HG03469 (cell line): ENCODE measurements around the gene UBASH3B.
A peak's percentile ranks its signal among the peaks of the same experiment; 100 is the strongest.
"Not testable (repeated sequence)": the region's sequence is repeated elsewhere in the genome, so short reads cannot be mapped to it uniquely, and the experiment has no call there.

Source experiments
- ATAC-seq: cut with Tn5 transposase; IDR thresholded peaks from one replicate; pipeline ENCODE4 v1.9.1; 2021; ENCODE audit warnings: mild to moderate bottlenecking, moderate library complexity, moderate number of reproducible peaks; ENCODE audit not compliant: unreplicated experiment

Gene UBASH3B, protein sequence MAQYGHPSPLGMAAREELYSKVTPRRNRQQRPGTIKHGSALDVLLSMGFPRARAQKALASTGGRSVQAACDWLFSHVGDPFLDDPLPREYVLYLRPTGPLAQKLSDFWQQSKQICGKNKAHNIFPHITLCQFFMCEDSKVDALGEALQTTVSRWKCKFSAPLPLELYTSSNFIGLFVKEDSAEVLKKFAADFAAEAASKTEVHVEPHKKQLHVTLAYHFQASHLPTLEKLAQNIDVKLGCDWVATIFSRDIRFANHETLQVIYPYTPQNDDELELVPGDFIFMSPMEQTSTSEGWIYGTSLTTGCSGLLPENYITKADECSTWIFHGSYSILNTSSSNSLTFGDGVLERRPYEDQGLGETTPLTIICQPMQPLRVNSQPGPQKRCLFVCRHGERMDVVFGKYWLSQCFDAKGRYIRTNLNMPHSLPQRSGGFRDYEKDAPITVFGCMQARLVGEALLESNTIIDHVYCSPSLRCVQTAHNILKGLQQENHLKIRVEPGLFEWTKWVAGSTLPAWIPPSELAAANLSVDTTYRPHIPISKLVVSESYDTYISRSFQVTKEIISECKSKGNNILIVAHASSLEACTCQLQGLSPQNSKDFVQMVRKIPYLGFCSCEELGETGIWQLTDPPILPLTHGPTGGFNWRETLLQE

DNA sequence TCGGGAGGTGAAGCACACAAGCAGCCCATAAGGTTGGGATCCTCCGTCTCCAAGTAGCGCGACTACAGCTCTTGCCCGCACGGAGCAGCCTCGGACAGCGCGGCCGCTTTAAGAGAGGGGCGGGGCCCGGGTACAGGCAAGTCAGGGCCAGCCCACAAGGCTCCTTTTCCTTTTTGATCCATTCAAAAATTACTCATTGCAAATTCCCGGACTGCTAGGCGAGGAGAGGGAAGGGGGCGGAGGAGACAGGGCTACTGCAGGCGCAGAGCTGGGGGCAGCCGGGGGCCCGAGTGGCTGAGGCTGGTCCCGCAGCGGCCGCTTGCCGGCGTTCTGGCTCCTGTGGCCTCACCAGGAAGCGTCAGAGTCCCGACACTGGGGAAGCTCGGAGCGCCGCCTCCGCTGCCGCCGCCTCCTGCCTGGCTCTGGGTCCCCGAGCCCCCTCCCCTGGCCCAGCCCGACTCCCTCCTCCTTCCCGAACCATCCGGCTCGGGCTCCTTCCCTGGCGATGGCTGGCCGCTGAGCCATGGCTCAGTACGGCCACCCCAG is at the start of gene UBASH3B:
Gene UBASH3B (plus strand): TSS at position 196 of the 546 bp plus-strand sequence. CDS start 328 bp downstream, at position 524.
- peak; percentile 63 for ATAC-seq

DNA sequence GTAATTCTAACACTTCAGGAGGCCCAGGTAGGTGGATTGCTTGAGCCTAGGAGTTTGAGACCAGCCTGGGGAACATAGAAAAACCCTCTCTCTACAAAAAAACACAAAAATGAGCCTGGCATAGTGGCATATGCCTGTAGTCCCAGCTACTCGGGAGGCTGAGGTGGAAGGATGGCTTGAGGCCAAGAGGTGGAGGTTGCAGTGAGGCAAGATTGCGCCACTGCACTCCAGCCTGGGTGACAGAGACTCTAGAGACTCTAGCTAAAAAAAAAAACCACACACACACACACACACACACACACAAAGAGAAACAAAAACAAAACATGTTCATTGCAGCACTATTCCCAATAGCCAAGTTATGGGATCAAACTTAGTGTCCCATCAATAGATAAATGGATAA is 48.4 kb upstream of the UBASH3B start:
- ATAC-seq: not testable (repeated sequence)

DNA sequence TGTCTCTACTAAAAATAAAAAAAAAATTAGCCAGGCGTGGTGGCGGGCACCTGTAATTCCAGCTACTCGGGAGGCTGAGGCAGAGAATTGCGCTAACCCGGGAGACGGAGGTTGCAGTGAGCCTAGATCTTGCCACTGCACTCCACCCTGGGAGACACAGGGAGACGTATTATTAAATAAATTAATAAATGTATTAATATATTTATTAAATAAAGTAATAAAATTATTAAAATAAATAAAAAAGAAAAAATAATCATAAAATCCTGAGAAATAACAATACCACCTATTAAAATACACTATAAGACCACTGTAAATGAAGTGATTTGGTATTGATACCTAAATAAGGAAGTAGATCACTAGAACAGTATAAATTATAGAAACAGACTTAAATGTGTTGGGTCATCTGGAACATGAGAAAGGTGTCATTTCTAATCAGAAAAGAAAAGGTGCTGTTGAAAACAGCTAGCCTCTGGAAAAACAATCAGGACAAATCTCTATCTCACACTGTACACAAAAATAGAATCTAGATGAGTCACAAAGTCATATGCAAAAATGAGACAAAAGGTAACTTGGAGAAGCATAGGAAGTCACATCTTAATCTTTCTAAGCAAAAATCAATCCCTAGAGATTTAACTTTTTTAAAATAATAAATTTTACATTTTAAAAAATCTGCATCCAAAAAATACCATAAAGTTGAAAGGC is 43.2 kb upstream of the UBASH3B start:
- no peak for ATAC-seq

DNA sequence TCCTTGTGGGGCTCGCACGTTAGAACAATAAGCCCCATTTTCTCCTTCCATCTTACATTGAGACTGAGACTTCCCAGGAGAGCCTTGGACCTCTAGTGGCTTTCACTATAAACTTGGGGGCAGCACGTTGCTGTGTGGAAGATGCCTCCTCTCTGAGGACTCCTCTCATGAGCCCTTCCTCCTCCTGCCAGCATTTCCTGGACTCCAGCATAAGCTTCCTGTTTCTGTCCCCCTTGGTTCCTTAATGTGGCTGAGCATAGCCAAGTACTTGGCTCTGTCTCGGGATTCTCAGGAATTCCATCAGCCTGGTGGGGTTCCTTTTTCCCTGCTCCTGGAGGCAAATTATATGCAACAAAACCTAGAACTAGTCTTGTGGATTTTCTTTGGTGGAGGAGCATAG is 38.8 kb upstream of the UBASH3B start:
- no peak for ATAC-seq

DNA sequence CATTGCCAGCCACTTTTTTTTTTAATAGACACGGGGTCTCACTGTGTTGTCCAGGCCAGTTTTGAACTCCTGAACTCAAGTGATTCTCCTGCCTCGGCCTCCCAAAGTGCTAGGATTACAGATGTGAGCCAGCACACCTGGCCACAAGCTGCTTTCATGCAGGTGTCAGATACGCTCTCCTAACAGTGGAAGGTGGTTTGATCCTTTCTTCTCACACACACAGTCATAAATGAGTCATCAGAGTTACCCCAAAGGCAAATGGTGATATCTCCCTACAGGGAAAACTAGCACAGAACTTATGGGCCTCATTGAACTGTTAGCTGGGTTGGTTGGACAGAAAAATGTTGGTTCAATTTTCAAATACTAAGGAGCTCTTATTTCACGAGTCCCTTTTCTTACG is 38.2 kb upstream of the UBASH3B start:
- no peak for ATAC-seq

DNA sequence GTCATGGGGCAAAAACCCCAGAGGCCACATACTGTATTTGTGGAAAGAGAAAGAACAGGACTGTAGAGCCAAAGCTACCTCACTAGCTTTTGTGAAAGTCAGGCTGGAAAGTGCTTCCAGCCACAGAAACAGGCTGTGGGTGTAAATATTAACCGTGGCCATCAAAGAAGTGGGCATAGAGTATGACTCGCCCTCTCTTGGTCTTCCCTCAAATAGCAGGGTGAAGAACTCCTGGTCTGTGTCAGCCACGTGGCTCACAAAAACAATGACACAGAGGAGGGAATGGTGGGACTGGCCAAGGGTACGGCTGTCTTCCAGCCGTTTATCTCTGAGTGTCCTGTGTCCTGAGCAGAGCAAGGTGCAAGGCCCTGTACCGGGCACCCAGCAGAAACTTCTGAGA is 37.6 kb upstream of the UBASH3B start:
- no peak for ATAC-seq

DNA sequence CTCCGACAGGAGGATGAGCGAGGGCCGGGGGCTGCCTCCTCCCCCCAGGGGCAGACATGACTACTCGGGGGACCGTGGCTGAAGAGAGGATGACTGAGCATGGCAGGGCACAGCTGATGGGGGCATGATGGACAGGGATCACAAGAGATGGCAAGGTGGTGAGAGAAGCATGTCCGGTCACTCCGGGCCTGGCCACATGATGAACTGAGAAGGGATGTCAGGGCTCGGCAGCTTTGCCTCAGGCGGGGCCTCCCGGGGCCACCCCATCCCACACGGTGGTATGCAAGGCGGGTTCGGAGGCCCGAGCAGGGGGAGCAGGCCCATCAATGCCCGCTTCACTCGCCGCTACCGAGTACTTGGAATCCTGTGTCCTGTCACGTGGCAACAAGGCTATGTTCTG is 36.6 kb upstream of the UBASH3B start:
- no peak for ATAC-seq

DNA sequence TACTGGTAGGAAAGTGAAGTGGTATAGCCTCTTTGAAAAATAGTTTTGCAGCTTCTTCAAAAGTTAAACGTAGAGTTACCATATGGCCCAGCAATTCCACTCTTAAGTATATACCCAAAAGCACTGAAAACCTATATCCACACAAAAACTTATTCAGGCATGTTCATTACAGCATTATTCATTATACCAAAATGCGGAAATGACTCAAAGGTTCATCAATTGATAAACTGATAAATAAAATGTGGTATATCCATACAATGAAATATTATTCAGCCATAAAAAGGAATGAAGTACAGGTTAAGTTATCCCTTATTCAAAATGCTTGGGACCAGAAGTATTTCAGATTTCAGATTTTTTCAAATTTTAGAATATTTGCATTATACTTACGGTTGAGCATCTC is 35.8 kb upstream of the UBASH3B start:
- no peak for ATAC-seq

DNA sequence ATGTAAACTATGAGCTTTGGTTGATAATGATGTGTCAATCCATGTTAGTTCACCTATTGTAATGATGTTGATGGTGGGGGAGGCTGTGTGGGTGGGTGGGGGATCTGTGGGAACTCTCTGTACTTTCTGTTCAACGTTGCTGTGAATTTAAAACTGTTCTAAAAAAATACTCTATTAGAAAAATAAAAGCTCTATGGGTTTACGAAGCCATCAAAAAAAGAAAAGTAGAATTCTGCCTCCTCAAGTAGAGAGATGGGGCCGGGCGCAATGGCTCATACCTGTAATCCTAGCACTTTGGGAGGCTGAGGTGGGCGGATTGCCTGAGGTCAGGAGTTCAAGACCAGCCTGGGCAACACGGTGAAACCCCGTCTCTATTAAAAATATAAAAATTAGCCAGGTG is 30.0 kb upstream of the UBASH3B start:
- not testable (repeated sequence) for ATAC-seq

DNA sequence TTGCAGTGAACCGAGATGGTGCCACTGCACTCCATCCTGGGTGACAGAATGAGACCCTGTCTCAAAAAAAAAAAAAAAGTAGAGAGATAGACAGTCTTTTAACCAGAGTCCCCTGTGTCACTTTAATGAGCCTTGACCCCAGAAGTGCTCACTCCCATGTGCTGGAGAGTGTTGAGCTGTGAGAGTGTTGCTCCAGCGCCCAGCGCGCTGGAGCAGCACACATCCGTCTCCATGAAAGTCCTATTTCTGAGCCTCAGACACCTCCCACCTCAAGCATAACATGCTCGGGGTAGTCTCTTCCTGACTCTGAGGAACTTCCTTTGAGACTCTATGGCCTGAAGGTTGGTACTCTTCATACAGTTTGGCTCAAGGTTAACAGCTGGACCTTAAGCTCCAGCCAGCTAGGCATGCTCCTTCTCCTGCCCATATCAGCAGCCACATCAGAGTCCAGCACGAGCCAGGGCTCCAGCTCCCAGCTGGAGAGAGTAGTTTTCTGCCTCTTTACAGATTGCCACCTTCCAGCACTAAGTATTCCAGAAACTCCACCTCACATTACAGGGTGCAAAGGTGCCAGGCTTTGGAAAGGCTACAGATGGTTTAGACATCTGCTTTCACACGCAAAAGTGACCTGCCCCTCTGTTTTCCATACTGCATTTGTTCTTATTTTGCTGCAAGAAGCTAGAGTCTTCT is 29.4 kb upstream of the UBASH3B start:
- no peak for ATAC-seq

DNA sequence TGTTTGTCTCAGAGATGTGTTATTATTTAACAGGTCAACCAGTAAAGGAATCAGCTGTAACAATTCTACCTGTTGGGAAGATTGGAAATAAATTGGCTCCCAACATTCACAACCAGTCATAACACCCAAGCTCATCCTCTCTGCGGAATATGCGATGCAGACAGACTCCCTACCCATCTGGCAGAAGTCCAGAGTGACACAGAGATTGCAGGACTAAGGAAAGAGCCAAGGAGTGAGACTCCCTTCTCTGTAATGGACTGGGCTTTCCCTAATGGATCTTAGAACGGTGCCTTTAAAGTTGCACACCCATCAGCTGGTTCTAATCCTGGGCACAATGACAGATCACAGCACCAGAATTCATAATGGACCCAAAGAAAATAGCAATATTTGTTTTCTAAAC is 27.8 kb upstream of the UBASH3B start:
- ATAC-seq: no peak

DNA sequence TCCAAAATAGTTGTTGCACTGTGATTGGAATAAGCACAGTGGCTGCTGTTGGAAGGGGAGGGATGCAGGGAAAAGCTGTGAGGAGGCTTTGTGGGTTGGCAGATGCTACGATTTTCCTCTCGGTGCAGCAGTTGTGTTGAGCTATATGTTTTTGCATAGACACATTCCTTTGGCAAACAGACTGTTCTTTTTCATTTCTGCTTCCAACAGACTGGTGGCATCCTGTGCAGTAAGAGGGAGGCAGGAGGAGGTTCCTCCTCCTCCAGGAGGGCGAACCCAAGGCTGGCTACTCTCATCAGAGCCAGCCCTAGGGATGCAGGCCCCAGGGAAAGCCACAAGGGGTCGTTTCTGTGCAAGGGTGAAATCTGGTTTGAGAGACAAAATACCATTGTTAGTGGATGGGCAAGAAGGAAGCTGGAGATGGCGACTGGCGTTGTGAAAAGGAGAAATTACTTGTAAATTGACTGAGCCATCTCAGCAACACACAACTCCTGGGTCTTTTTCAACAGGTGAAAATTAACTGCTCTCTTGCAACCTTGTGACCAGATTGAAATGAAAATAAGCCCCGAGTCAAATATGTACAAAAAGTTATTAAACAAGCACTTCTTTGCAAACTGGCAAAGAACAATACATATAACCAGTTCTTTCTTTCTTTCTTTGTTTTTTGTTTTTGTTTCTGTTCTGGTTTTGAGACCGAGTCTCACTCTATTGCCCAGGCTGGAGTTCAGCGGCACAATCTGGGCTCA is 26.5 kb upstream of the UBASH3B start:
- ATAC-seq: no peak

DNA sequence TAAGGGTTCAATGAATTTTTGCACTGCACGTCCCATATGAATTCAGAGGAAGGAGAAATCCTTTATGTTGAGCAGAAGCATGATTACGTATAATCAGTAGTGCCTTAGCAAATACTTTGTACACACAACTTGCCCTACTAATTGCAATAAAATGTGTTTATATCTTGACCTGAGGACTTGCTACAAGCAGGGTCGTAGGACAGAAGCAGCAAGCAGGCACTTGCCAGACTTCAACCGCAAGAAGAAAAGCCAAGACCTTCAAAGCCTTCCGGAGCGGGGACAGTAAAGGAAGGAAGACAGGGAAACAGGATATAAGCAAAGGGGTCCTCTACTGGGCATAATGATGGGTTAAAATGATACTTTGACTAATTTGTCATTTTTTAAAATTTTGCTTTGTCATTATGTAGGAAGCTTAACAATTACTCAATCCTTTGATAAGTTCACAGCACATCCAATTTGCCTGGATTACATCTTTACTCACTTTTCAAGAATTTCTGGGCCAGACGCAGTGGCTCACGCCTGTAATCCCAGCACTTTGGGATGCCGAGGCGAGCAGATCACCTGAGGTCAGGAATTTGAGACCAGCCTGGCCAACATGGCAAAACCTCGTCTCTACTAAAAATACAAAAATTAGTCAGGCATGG is 23.2 kb upstream of the UBASH3B start:
- ATAC-seq: no peak

DNA sequence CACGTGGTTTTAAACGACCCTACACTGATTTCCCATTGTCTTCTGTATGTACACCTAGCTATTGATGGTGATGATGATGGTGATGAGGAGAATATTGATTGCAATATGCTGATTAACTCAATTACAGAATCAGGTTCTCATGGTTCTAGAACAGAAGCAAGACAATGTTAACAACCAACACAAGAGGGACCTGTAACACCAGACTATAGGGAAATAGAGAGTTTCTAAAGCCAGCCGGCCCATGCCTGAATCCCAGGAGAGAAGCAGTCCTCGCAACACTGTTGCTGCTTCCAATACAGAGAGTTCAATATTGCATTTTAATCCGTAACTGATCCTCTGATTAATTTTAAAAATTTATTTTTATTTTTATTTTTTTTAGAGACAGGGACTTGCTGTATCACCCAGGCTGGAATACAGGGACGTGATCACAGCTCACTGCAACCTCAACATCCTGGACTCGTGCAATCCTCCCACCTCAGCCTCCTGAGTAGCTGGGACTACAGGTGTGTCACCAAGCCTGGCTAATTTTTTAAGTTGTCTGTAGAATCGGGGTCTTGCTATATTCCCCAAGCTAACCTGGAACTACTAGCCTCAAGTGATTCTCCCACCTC is 22.2 kb upstream of the UBASH3B start:
- ATAC-seq: no peak

DNA sequence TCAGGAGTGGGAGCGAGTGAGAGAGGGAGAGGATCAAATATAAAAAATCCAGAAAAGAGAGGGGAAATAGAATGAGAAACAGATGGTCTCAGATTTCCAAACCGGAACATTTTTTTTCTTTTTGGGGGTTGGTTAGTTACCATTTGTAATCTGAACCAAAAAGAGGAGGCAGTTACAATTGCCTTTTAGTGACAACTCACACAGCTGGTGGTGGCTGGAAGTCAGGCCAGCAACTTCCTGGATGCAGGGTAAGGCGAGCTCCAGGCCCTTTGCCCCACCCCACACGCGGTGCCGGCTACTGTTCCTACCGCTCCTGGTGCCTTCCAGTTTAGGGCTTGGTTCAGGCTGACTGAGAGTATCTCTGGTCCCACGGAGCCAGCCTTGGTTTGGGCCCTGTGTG is 21.0 kb upstream of the UBASH3B start:
- ATAC-seq: no peak

DNA sequence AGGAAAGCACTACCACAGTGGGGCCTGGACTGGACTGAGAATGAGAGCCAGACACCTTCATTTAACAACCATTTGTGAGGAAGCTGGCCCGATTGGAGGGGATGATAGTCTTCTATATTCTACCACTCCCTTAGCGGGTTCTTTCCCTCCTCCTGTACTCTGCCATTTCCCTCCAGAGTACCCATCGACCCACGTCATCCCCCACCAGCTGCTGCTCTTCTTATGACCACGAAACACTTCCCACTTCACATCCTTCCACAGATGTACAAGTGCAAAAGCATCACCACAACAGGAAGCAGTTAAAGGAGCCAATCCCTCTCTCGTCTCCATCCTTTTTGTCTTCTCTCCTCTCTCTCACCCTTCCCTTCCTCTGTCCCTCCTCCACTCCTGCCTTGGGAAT is 18.0 kb upstream of the UBASH3B start:
- no peak for ATAC-seq

DNA sequence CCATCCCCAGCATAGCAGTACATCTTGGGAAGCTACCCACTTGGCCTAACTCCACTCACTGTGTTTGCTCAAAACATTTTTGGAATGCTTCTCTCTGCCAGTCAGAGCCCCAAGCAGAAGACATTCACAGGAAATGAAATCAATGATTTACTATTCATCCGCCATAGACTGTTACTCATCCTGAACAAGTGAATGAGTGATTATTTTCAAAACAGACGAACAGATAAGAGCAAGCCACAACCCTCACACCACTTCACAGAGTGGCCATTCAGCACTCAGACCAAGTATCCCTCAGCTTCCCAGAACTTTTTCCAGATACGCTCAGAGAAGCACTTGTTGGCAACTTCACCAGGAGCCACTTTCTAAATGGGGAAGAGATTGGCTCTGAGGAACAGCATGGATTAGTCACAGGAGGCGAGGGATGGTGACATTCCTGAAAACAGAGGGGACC is 13.0 kb upstream of the UBASH3B start:
- ATAC-seq: no peak

DNA sequence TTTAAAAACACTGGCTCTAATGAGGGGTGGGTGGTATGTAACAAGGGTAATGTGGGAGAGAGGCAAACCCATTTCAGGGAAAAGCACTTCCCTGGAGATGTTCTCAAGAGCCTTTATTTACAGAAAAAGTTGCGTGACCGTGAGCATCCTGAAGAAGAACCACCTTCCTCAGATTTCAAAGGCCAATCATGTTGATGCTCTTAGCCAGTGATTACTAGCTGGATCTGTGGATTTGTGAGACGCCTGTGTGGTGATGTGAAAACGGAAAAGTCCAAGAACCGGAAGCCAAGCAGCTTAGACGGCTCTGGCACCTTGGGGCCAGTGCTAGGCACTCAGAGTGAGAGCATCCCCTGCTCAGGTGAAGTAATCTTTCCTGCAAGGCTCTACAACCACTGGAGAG is 12.6 kb upstream of the UBASH3B start:
- ATAC-seq: no peak

DNA sequence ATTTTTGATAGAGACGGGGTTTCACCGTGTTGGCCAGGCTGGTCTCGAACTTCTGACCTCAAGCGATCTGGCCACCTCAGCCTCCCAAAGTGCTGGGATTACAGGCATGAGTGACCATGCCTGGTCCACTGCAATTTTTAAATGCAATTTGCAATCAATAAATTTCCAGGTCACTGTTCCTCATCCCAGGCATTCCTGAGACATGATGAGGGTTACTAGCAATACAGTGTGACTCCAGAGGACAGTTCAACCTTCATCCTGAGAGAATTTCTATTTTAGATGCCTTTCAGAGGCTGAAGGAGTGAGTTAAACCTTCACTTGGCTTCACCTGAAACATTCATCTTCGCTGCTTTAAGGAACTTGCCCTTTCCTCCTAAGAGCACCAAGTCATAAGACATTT is 9.7 kb upstream of the UBASH3B start:
- ATAC-seq: no peak
